ENCODE measurements around the gene GPR158. TPM values are rescaled to one million over a fixed set of nuclear protein-coding genes. Genes with fewer than 3 reads are reported as not detected.
"Not testable (repeated sequence)": the region's sequence is repeated elsewhere in the genome, so short reads cannot be mapped to it uniquely, and the experiment has no call there.

Gene GPR158
- total RNA-seq, 1 donor from 2014 or later, result not detected

- intact Hi-C loops (cut with micrococcal nuclease); DNase-seq: not testable (repeated sequence)
These were observed 208.1 kb downstream of the GPR158 start for GRCh38 chr10:25382901-25383300.

GRCh38 chr10:25383686-25384085, 208.9 kb downstream of the GPR158 start:
- intact Hi-C loops (cut with micrococcal nuclease), result no loop called here
- ATAC-seq (no peak), DNase-seq (no peak)

More at GRCh38 chr10:25382901-25383300, 208.1 kb downstream of the GPR158 start:
- ATAC-seq, result not testable (repeated sequence)

GRCh38 chr10:25384618-25385017, 209.8 kb downstream of the GPR158 start:
- no peak for ATAC-seq
- DNase-seq, result no peak
- intact Hi-C loops (cut with micrococcal nuclease), result no loop called here

- intact Hi-C loops (cut with micrococcal nuclease), result no loop called here
- ATAC-seq (no peak), DNase-seq (no peak)
These were observed 213.5 kb downstream of the GPR158 start for GRCh38 chr10:25388188-25388861.

- intact Hi-C loops (cut with micrococcal nuclease), result no loop called here
- no peak for DNase-seq
- ATAC-seq, result no peak
These were observed 214.0 kb downstream of the GPR158 start for GRCh38 chr10:25388862-25389206.

- no peak for DNase-seq
- no peak for ATAC-seq
- intact Hi-C loops (cut with micrococcal nuclease), result no loop called here
These were observed 215.9 kb downstream of the GPR158 start for GRCh38 chr10:25390733-25391132.

- ATAC-seq (no peak), DNase-seq (no peak)
- intact Hi-C loops (cut with micrococcal nuclease), result no loop called here
These were observed 217.3 kb downstream of the GPR158 start for GRCh38 chr10:25392132-25392531.

GRCh38 chr10:25393621-25394020, 218.8 kb downstream of the GPR158 start:
- DNase-seq (no peak), ATAC-seq (no peak)
- intact Hi-C loops (cut with micrococcal nuclease), result no loop called here

- intact Hi-C loops (cut with micrococcal nuclease), result no loop called here
- ATAC-seq, result no peak
- no peak for DNase-seq
These were observed 223.9 kb downstream of the GPR158 start for GRCh38 chr10:25398680-25399079.

- no peak for DNase-seq
- ATAC-seq, result no peak
- intact Hi-C loops (cut with micrococcal nuclease), result no loop called here
These were observed 231.1 kb downstream of the GPR158 start for GRCh38 chr10:25405871-25406270.

GRCh38 chr10:25417611-25418010, 242.8 kb downstream of the GPR158 start:
- no peak for ATAC-seq
- DNase-seq, result no peak
- intact Hi-C loops (cut with micrococcal nuclease), result no loop called here

- ATAC-seq (no peak), DNase-seq (no peak)
- intact Hi-C loops (cut with micrococcal nuclease), result no loop called here
These were observed 251.0 kb downstream of the GPR158 start for GRCh38 chr10:25425776-25426175.

GRCh38 chr10:25436431-25436830, 261.6 kb downstream of the GPR158 start:
- intact Hi-C loops (cut with micrococcal nuclease), result no loop called here
- no peak for DNase-seq
- no peak for ATAC-seq

GRCh38 chr10:25441270-25441669, 266.5 kb downstream of the GPR158 start:
- intact Hi-C loops (cut with micrococcal nuclease), result no loop called here
- ATAC-seq (peak; percentile 98), DNase-seq (no peak)

GRCh38 chr10:25444266-25444665, 269.5 kb downstream of the GPR158 start:
- no peak for ATAC-seq
- DNase-seq, result no peak
- intact Hi-C loops (cut with micrococcal nuclease), result no loop called here

- no peak for DNase-seq
- intact Hi-C loops (cut with micrococcal nuclease), result no loop called here
- no peak for ATAC-seq
These were observed 276.6 kb downstream of the GPR158 start for GRCh38 chr10:25451401-25451800.

GRCh38 chr10:25453619-25454018, 278.8 kb downstream of the GPR158 start:
- ATAC-seq, result no peak
- DNase-seq, result no peak
- intact Hi-C loops (cut with micrococcal nuclease), result no loop called here

GRCh38 chr10:25455980-25456567, 281.3 kb downstream of the GPR158 start:
- no peak for ATAC-seq
- intact Hi-C loops (cut with micrococcal nuclease), result no loop called here
- no peak for DNase-seq

GRCh38 chr10:25457552-25457951, 282.8 kb downstream of the GPR158 start:
- intact Hi-C loops (cut with micrococcal nuclease), result no loop called here
- no peak for DNase-seq
- ATAC-seq, result no peak

- intact Hi-C loops (cut with micrococcal nuclease), result no loop called here
- no peak for DNase-seq
- ATAC-seq, result no peak
These were observed 291.0 kb downstream of the GPR158 start for GRCh38 chr10:25465582-25466372.

GRCh38 chr10:25467881-25468280, 293.1 kb downstream of the GPR158 start:
- intact Hi-C loops (cut with micrococcal nuclease), result no loop called here
- DNase-seq (no peak), ATAC-seq (no peak)

All from left ventricle myocardium superior (tissue), 1 donor.